GM10847 (cell line): Measurements from ENCODE around the gene KLRF2.

Experiments
- POLR2A ChIP-seq: IDR thresholded peaks from 2 replicates; pipeline ENCODE4 v1.6.1; 2011; ENCODE audit not compliant: insufficient read length; ENCODE audit errors: extremely low read depth

The KLRF2 gene

DNA sequence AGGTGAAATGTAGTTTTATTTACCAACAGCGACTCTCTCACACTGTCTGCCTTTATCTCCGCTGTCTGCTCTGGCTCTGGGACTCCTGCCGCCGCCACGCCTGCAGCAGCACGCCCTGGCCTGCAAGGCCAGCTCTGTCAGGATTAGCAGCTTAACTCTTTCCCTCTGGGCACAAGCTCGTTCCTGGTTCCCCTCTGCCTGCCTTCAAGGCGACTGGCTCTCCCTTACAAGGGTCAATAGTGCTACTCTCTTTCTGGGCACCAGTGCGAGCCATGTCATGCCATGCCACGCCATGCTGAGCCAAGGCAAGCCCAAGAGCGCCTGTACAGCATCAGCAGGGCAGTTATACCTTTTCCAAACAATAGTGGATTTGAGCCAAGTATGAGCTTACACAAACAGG, 8.5 kb upstream of the KLRF2 start:
- no peak for TF ChIP-seq POLR2A

DNA sequence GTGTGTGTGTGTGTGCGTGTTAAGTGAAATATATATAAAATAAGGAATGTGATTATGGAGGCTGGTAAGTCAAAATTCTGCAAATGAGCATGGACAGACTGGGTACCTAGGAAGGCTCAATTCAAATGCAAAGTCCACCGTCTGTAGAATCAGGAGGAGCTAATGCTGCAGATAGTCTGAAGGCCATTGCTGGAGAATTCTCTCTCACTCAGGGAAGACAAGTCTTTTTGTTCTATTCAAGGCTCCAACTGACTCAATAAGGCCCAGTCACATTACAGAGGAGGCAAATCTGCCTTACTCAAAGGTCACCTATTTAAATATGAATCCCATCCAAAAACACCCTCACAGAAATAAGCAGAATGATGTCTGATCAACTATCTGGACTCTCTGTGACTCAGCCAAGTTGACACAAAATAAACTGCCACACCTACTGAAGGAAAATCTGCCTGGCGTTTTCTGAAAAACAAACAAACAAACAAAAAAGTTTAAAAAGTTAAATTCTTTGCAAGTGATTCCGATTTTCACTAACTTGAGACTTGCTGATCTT, 684 bp upstream of the KLRF2 start:
- no peak for TF ChIP-seq POLR2A

DNA sequence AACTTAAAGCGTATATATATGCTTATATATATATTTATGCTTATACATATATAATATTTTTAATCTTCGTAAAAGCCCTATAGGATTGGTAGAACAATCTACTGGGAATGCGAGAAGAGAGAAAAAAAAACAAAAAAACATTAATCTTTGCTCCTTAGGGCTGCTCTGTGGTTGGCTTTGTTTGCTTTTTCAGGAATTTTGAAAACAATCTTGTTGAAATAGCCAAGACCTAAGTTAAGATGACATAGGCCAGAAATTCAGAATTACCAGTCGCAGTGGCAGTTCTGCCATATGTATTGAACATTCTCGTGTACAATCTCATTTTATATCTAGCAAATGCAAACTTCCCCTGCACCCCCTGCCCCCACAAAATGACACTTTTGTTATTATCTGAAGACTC, 699 bp downstream of the KLRF2 start:
- TF ChIP-seq POLR2A, result no peak

DNA sequence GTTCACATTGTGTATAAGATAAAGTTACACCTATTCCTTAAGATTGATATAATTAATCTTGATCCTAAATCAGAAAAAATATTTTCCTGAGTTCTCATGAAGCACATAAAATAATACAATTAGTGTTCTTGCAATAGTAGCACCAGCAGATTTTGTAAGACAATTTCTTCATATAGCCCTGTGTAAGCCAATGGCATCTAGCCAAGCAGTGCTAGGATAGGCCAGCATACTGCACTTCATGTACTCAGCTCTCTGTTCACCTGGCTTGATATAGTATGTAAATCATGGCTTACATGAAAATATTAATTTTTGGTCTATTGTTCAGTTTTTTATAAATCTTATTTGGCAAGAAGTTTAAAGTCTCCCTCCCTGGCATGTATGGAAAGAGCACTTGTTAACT, 1.9 kb downstream of the KLRF2 start:
- TF ChIP-seq POLR2A, result no peak

DNA sequence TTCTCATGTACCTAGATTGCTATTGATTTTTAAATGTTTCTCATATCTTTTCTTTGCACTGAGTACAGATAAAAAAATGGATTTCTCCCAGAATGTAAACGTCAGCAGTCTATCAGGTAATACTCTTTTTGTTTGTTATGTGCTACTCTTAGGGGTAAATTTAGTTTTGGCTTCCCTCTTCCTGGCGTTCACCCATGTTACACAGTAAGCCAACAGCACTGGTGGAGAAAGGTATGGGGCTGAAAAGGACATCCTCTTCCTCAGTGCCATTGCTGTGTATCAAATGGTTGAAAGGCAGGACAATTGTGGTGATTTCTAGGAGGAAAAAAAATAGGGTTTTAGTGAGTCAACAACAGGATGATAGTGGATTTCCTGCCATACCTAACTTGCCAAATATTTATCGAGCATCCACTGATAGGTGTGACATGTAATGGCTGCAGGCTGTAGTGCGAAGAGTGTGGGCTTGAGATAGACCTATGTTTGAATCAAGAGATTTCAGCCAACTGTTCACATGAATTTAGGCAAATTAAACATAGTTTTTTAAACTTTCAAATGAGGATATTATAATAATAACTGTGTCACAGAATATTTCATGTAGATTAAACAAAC, 7.5 kb downstream of the KLRF2 start:
- no peak for TF ChIP-seq POLR2A

DNA sequence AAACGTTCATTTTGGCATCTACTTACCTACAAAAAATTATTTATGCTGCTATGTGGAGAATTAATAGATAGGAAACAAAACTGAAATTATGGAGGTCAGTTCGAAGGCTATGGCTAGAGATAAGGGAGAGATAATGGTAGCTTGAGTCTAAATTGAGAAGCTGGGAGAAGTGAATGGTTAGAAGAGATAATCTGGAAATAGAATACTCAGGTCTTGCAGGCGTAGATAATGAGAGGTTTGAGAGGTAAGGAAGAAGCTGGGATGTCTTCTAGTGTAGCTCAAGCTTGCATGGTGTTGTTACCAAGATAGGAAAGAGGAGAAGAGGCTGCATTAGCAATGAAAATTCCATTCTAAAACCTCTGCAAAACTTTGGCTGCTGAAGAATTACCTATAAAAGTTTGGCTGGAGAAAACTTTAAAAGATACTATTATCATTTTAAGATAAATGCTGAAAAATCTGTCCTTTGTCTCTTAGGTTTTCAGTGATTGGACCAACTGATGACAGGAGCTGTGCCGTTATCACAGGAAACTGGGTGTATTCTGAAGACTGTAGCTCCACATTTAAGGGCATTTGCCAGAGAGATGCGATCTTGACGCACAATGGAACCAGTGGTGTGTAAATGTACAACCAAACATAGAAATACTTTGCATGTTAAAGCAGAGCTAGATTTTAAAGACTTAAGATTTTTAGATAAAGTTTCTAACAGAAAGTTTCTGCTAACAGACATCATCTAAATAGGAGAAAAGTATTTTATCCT, 14.1 kb downstream of the KLRF2 start:
- no peak for TF ChIP-seq POLR2A

DNA sequence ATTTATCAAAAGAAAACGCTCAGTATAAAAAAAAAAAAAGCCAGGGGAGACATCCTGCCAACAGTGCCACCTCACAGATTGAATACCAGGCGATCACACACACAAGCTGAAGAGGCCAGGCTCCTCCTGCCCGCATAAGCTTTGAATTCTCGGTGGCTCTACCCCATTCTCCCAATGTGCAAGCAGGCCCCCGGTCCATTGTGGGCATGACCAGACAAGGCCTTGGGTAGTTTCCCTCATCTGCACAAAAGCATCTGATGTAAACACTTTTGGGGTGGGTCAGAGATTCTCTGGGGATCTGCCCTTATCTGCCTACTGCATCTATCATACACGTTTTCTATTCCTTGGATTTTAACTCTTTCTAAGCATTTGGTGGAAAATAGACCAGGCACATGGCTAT, 16.2 kb downstream of the KLRF2 start:
- no peak for TF ChIP-seq POLR2A

DNA sequence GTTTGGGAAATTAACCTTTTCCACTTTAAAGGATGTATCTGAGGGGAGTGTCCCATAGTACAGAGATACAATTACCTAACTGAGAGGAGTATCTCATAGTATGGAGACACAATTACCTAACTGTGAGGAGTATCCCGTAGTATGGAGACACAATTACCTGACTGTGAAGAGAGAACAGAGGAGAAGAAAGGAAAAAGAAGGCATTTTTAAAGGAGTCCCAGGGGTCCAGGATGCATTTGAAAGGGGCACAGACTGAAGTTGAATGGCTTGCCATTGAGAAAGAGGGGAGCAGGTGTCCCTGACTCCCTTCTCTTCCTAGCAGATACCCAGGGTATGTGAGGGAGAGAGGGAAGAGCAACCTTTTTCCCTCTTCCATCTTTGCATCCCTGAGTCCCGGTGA, 17.9 kb downstream of the KLRF2 start:
- no peak for TF ChIP-seq POLR2A

DNA sequence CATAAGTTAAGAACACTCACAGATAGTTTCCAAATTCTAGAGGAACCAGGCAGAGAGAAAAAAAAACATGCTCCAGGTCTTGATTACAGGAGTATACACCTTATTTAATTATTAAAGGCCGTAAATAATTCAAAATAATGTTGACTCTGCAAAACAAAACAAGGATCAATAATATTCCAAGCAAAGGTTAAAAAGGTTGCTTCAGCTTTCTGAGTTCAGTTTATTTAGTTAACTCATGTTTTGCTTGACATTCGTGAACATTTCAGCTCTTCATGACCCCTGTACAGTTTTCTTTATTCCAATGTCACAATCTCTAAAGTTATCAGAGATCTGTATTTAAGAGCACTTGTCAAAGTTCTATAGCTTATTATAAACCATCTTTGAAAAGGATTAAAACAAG, 19.6 kb downstream of the KLRF2 start:
- TF ChIP-seq POLR2A, result no peak

DNA sequence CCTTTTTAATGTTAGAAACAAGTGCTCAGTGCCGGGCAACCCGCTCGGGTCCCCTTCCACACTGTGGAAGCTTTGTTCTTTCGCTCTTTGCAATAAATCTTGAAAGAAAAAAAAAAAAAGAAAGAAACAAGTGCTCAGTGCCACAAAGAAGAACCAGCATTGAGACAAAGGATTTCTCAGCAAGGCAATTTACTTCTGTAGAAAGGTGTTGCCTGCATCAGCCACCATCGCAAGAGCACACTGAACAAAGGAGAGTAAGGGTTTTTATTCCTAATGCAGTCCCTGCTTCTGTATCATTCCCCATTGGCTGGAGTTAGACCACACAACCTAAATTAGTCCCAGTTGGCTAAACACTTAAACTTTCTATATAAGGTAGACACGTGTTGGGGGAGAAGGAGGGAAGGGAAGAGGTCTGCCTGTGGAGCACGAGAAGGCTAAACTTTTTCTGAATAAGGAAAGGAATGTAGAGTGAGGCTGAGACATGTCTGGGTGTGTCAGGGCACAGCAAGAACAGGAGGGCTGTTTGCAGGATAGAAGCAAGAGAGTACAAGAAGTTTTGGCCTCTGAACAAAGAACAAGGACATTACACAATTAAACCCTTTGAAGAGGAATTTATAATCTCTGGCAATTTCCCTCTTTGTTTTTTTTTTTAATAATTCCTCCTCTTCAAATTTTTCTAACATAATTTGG, 21.4 kb downstream of the KLRF2 start:
- TF ChIP-seq POLR2A, result no peak

DNA sequence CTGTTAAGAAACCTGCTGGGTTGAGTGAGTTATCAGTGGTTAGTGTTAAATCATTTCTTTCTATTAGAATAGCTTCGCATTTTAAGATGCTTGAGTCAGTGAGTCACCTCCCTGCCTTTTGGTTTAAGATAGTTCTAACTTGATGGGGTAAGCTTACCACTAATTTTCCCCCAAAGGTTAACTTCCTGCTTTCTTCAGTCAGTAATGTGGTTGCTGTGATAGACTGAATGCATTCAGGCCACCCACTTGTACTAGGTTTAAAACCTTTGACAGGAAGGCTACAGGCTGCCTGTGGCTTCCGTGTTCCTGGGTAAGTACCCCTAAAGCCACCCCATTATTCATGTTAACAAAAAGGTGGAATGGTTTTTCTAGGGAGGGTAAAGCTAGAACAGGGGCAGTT, 25.6 kb downstream of the KLRF2 start:
- TF ChIP-seq POLR2A, result no peak

DNA sequence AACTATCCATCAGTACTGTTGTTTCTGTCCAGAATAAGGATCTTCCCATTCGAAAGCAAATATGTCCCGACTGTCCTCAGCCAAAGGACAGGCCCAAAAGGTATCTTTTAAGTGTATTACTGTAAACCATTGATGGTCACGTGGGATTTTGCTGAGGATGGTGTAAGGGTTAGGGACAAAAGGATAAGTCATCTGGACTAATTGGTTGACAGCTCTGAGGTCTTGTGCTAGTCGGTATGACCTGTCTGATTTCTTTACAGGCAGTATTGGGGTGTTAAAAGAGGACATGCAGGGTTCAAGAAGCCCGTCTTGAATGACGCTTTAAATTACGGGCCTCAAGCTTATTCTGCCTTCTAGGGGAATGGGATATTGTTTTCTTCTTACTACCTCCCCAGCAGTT, 26.5 kb downstream of the KLRF2 start:
- no peak for TF ChIP-seq POLR2A

DNA sequence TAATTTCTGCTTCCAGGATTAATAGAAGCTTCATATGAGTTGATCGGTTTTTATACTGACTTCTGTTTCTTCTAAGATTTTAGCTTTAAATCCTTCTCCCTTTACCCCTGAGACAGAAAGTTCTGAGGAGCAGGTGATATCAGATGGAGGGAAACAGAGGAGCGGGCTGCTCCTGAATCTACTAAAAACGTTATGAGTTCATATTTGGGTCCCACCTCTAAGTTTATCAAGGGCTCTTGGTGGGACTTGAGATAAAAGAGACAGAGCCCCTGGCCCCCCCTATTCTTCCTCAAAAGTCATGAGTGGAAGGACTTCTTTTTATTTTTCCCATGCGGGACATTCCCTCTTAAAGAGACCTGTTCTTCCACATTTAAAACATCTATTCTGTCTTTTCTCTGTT, 27.1 kb downstream of the KLRF2 start:
- TF ChIP-seq POLR2A, result no peak

DNA sequence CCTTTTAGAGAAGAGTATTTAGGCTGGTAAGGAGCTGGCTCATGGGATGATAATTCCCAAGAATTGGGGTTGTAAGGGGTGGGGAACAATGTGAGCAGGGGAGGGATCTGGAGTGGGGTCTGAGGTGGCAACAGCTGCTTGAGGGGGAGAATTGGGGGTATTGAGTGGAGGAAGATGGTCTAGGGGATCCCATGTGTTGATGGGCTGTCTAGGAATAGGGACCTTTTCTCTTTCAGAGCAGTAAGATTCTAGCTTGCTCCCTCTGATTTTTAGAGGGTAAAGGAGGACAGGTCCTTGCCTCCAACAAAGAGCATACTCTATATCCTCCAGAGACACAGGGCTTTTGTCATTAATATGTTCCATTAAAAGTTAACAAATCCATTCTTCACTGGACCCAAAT, 28.4 kb downstream of the KLRF2 start:
- no peak for TF ChIP-seq POLR2A

DNA sequence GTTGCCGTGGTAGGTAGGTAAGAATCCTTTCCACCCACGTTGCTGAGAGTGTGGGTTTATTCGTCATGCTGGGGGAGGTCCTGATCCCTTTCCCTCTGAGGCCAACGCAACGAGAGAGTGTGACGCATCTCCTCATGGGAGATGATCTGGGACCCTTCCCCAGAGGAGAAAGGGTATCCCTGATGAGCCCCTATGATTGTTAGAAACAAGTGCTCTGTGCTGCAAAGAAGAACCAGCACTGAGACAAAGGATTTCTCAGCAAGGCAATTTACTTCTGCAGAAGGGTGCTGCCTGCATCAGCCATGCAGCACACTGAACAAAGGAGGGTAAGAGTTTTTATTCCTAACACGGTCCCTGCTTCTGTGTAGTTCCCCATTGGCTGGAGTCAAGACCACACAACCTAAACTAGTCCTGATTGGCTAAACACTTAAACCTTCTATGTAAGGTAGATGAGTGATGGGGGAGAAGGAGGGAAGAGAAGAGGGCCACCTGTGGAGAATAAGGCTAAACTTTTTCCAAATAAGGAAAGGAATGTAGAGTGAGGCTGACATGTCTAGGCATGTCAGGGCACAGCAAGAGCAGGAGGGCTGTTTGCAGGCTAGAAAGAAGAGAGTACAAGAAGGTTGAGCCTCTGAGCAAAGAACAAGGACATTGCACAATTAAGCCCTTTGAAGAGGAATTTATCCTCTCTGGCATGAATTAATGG, 29.6 kb downstream of the KLRF2 start:
- no peak for TF ChIP-seq POLR2A
